ENCODE measurements around the gene KLHL22.

DNA sequence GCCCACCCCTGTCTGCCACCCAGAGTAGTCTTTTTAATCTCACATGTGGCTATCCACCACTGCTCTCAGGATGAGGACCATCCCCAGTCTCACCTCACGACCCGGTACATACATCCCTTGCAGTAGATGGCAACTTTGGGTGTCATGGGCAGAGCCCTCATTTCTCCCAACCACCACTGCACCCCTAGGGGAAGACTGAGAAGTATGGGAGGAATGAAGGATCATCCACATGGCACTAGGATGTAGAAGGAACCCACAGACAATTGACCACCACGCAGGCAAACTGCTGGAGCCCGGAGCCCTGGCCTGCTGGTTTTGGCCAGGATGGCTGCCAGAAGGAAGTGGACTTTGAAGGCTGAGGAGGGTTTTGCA, 56.1 kb downstream of the KLHL22 start:
- TF ChIP-seq, protein P1, sequence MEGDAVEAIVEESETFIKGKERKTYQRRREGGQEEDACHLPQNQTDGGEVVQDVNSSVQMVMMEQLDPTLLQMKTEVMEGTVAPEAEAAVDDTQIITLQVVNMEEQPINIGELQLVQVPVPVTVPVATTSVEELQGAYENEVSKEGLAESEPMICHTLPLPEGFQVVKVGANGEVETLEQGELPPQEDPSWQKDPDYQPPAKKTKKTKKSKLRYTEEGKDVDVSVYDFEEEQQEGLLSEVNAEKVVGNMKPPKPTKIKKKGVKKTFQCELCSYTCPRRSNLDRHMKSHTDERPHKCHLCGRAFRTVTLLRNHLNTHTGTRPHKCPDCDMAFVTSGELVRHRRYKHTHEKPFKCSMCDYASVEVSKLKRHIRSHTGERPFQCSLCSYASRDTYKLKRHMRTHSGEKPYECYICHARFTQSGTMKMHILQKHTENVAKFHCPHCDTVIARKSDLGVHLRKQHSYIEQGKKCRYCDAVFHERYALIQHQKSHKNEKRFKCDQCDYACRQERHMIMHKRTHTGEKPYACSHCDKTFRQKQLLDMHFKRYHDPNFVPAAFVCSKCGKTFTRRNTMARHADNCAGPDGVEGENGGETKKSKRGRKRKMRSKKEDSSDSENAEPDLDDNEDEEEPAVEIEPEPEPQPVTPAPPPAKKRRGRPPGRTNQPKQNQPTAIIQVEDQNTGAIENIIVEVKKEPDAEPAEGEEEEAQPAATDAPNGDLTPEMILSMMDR (IDR thresholded peaks at IDR 0.05): no peak
- TF ChIP-seq POLR2A (IDR thresholded peaks at IDR 0.05): no peak
- TF ChIP-seq EP300 (IDR thresholded peaks at IDR 0.05): no peak
- TF ChIP-seq POLR2AphosphoS5 (IDR thresholded peaks at IDR 0.05): no peak
